Measurements from ENCODE around the gene PPHLN1. TPM values are rescaled to one million over a fixed set of nuclear protein-coding genes. Genes with fewer than 3 reads are reported as not detected.

Gene PPHLN1
- total RNA-seq, 2 donors from 2014 or later, result 56.9 to 63.1 TPM

DNA sequence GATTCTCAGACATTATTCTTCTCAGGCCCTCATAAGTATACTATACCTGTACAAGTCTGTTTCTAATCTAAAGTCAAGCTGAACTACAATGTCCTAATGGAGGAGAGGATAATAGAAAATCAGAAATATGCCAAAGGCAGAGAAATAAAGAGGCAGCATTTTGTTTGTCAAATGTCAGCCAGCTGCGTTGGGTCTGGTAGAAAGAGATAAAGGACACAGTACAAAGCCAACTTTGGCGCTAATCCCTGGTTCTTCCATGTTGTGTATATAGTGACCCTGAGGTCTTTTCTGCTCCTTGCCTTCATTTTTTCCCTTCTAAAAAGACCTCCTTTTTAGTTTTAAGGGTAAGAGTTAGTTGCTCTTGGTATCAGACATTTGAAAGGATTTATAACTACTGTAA is 160.4 kb downstream of the PPHLN1 start:
- DNase-seq (no peak), ATAC-seq (replicated peaks in 1 of 2) (no peak)
- Mint-ChIP-seq H3K4me1 (ENCODE audit: low read depth) (peaks cover 15% of the 10 kb centered on the region), H3K27me3 (ENCODE audit: low read depth) (peaks cover 58% of the 10 kb centered on the region), H3K36me3 (ENCODE audit: insufficient read depth in 2 of 2) (peaks cover 2% of the 10 kb centered on the region in 2 donors), H3K4me3 (no peak overlapping the region), H3K9me3 (no peaks in the 10 kb centered on the region), H3K27ac (no peak overlapping the region)

DNA sequence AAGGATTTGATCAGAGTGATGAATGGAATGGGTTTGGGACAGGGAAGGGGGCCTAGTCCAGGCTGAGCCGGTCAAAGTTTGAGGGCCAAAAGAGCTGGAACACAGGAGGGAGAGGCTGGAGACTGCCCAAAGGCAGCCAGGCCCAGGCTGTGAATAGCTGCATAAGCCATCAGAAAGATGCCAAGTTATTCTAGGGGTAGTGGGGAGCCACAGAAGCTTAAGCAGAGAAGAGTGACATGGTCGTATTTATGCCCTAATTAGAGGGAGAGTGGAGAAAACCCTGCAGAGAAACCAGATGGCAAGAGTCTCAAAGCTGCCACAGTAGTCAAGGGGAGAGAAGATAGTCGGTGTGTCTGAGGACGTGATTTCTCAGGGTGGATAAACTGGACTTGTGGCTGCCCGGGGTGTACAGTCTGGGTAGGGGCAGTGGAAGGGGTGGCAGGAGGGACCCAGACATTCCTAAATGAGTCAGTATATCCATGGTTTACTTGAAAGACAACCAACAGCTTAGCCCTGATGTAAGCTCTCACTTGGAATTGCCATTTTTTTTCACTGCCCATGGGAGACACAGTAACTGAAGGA is 164.4 kb downstream of the PPHLN1 start:
- Mint-ChIP-seq H3K27ac (no peak overlapping the region), H3K4me1 (ENCODE audit: low read depth) (no peaks in the 10 kb centered on the region), H3K4me3 (no peak overlapping the region), H3K9me3 (no peaks in the 10 kb centered on the region), H3K36me3 (ENCODE audit: insufficient read depth in 2 of 2) (no peaks in the 10 kb centered on the region), H3K27me3 (ENCODE audit: low read depth) (peaks cover 39% of the 10 kb centered on the region)
- DNase-seq (no peak), ATAC-seq (replicated peaks in 1 of 2) (no peak)

Other genes with a start within 250 kb of the PPHLN1 start
- 1 to 10 TPM; 7.2 to 8.4 TPM for gene GXYLT1, start 181.3 kb upstream of the PPHLN1 start, total RNA-seq
- gene YAF2, start 87.9 kb upstream of the PPHLN1 start, total RNA-seq, result 10 to 100 TPM; 71.8 to 77.2 TPM
- 100 to 1,000 TPM in 1 of 2 donors, 10 to 100 TPM in 1; 89.2 to 113 TPM for gene ZCRB1, start 73 bp upstream of the PPHLN1 start, total RNA-seq